HepG2 (cell line): ENCODE measurements around the gene COMP. TPM values are rescaled to one million over a fixed set of nuclear protein-coding genes. Genes with fewer than 3 reads are reported as not detected.

Source experiments
- ADNP ChIP-seq: sonication (generic); formaldehyde crosslinking; IDR thresholded peaks from 2 replicates; pipeline ENCODE4 v1.4.0; 2020; ENCODE audit warnings: missing genetic modification reagents
- ATF4 ChIP-seq, 2 experiments: fragments of 450-650 bp in 1 of 2; sonication (generic) in 1 of 2; formaldehyde crosslinking; IDR thresholded peaks; 2 replicates each; pipeline versions ENCODE4 v1.5.0 to v1.8.0; 2020 to 2022; ENCODE audit warnings: mild to moderate bottlenecking in 1 of 2, missing genetic modification reagents in 1 of 2
- BATF2 ChIP-seq: sonication (generic); formaldehyde crosslinking; IDR thresholded peaks from 2 replicates; pipeline ENCODE4 v1.8.0; 2022; ENCODE audit warnings: mild to moderate bottlenecking, missing genetic modification reagents, moderate library complexity
- CHCHD3 ChIP-seq: sonication (generic); formaldehyde crosslinking; IDR thresholded peaks from 2 replicates; pipeline ENCODE4 v1.8.0; 2022; ENCODE audit warnings: mild to moderate bottlenecking, missing genetic modification reagents, moderate library complexity
- CTCF ChIP-seq: sonication (generic); formaldehyde crosslinking; IDR thresholded peaks from 2 replicates; pipeline ENCODE4 v1.5.0; 2020; ENCODE audit warnings: mild to moderate bottlenecking, missing genetic modification reagents, moderate library complexity
- E2F2 ChIP-seq: sonication (generic); formaldehyde crosslinking; IDR thresholded peaks from 2 replicates; pipeline ENCODE4 v1.4.0; 2020; ENCODE audit warnings: missing genetic modification reagents, borderline replicate concordance
- HCFC1 ChIP-seq: fragments of 150-350 bp; IDR thresholded peaks from 2 replicates; pipeline ENCODE4 v1.6.1; 2014; ENCODE audit warnings: low read depth, low read length
- IRF1 ChIP-seq: sonication (generic); formaldehyde crosslinking; IDR thresholded peaks from 2 replicates; pipeline ENCODE4 v1.4.0; 2020; ENCODE audit warnings: low read depth, mild to moderate bottlenecking, missing genetic modification reagents
- KMT2A ChIP-seq: sonication (generic); formaldehyde crosslinking; IDR thresholded peaks from 2 replicates; pipeline ENCODE4 v1.4.0; 2020; ENCODE audit warnings: missing genetic modification reagents
- MLX ChIP-seq: IDR thresholded peaks from 2 replicates; pipeline ENCODE4 v1.6.1; 2016
- NR2F1 ChIP-seq, 2 experiments: fragments of 450-650 bp in 1 of 2; formaldehyde crosslinking in 1 of 2; IDR thresholded peaks; 2 replicates each; pipeline versions ENCODE4 v1.5.0 to v1.6.1; 2016 to 2020; ENCODE audit warnings: mild to moderate bottlenecking in 1 of 2, missing compliant biosample characterization in 1 of 2, missing genetic modification reagents in 1 of 2, moderate library complexity in 1 of 2
- PBX2 ChIP-seq: IDR thresholded peaks from 2 replicates; pipeline ENCODE4 v1.6.1; 2016; ENCODE audit warnings: control low read depth
- RBFOX2 ChIP-seq: fragments of 200-400 bp; formaldehyde crosslinking; IDR thresholded peaks from 2 replicates; pipeline ENCODE4 v1.6.1; 2017; ENCODE audit warnings: low read depth, mild to moderate bottlenecking, low read length
- SATB2 ChIP-seq: sonication (generic); formaldehyde crosslinking; IDR thresholded peaks from 2 replicates; pipeline ENCODE4 v1.5.0; 2020; ENCODE audit warnings: missing genetic modification reagents
- TBP ChIP-seq: sonication (generic); formaldehyde crosslinking; IDR thresholded peaks from 2 replicates; pipeline ENCODE4 v1.5.0; 2020; ENCODE audit warnings: missing genetic modification reagents
- ZFP90 ChIP-seq: sonication (generic); formaldehyde crosslinking; IDR thresholded peaks from 2 replicates; pipeline ENCODE4 v1.8.0; 2022; ENCODE audit warnings: missing genetic modification reagents, mild to moderate bottlenecking, inconsistent platforms, borderline replicate concordance
- ZNF101 ChIP-seq: sonication (generic); formaldehyde crosslinking; IDR thresholded peaks from 2 replicates; pipeline ENCODE4 v1.4.0; 2020; ENCODE audit warnings: mild to moderate bottlenecking, low read depth, missing genetic modification reagents, borderline replicate concordance
- ZNF616 ChIP-seq: sonication (generic); formaldehyde crosslinking; IDR thresholded peaks from 2 replicates; pipeline ENCODE4 v1.5.0; 2020; ENCODE audit warnings: low read depth, mild to moderate bottlenecking, missing genetic modification reagents
- ZNF670 ChIP-seq: sonication (generic); formaldehyde crosslinking; IDR thresholded peaks from 2 replicates; pipeline ENCODE4 v1.8.0; 2022; ENCODE audit warnings: mild to moderate bottlenecking, missing genetic modification reagents, borderline replicate concordance
- ZNF746 ChIP-seq: sonication (generic); formaldehyde crosslinking; IDR thresholded peaks from 2 replicates; pipeline ENCODE4 v1.8.0; 2022; ENCODE audit warnings: mild to moderate bottlenecking, missing genetic modification reagents
- ZNF883 ChIP-seq: sonication (generic); formaldehyde crosslinking; IDR thresholded peaks from 2 replicates; pipeline ENCODE4 v1.5.1; 2020; ENCODE audit warnings: mild to moderate bottlenecking, missing genetic modification reagents; ENCODE audit errors: not compliant biosample characterization
- ZSCAN22 ChIP-seq: sonication (generic); formaldehyde crosslinking; IDR thresholded peaks from 2 replicates; pipeline ENCODE4 v1.4.0; 2020; ENCODE audit warnings: mild to moderate bottlenecking, missing genetic modification reagents
- polyA plus RNA-seq, 8 experiments: library from polyadenylated mRNA; depleted of rRNA in 3 of 8; stranded (reverse) in 7 of 8; unstranded in 1 of 8; fragments of >200 nt; fragmentation: Illumina TruSeq in 4 of 8; extraction: Trizol in 4 of 8; gene quantifications; 2 replicates each; pipeline versions ENCODE4 v1.2.1 to v1.2.3, GENCODE V29; 2011 to 2016; ENCODE audit warnings: low read depth in 4 of 8, missing spikeins in 1 of 8, mixed read lengths in 1 of 8; ENCODE audit not compliant: insufficient read depth in 1 of 8
- total RNA-seq, 5 experiments: library from RNA; depleted of rRNA; stranded (reverse); fragments of >200 nt; fragmentation: Illumina TruSeq; extraction: Trizol; gene quantifications; 2 replicates each; pipeline ENCODE4 v1.2.3, GENCODE V29; 2016; ENCODE audit warnings: low read depth in 1 of 5

The COMP gene
- total and polyA plus RNA-seq, 2 of the 13 experiments (the other 11 are each of a cell fraction or from before 2014, with no cell fraction given) = 0.04 to 0.13 TPM

- no peak for TF ChIP-seq IRF1 (CRISPR knock-in tag)
- TF ChIP-seq HCFC1 = 0 out of 2 replicates have a peak, but pooled peaks have one; percentile 10
- TF ChIP-seq RBFOX2 = peak; percentile 93
- TF ChIP-seq E2F2 (CRISPR knock-in tag) = no peak
- 0 out of 2 replicates have a peak, but pooled peaks have one; percentile 58 for TF ChIP-seq CHCHD3
- no peak for TF ChIP-seq ZSCAN22 (CRISPR knock-in tag)
- no peak for TF ChIP-seq PBX2 (CRISPR knock-in tag)
- TF ChIP-seq SATB2 = no peak
- no peak for TF ChIP-seq KMT2A
- peak; percentile 10; the same call in 1 of the 2 replicates for TF ChIP-seq CTCF (CRISPR knock-in tag)
- TF ChIP-seq ZNF101 (CRISPR knock-in tag) = no peak
- no peak for TF ChIP-seq TBP (CRISPR knock-in tag)
- no peak for TF ChIP-seq ZFP90 (CRISPR knock-in tag)
- peak; percentile 86 for TF ChIP-seq ZNF616
- TF ChIP-seq ATF4 (CRISPR knock-in tag; IDR thresholded peaks at IDR 0.05) = no peak
- no peak for TF ChIP-seq MLX (CRISPR knock-in tag)
- no peak for TF ChIP-seq NR2F1 (CRISPR knock-in tag; IDR thresholded peaks at IDR 0.05)
- no peak for TF ChIP-seq BATF2 (CRISPR knock-in tag)
- 0 out of 2 replicates have a peak, but pooled peaks have one; percentile 11 for TF ChIP-seq ZNF746 (CRISPR knock-in tag)
- no peak for TF ChIP-seq ADNP (CRISPR knock-in tag)
- TF ChIP-seq ZNF883 (CRISPR knock-in tag) = peak; percentile 42
- no peak for TF ChIP-seq ZNF670 (CRISPR knock-in tag)
Measured at GRCh38 chr19:18831524-18832305, 40.6 kb upstream of the COMP start, which contains the start of gene UPF1 (continued).
